Measurements from ENCODE around the gene TRAPPC2B.

The TRAPPC2B gene

GRCh38 chr19:57362997-57363687, at the start of gene TRAPPC2B, which contains the start of gene ZNF547:
Gene TRAPPC2B, plus strand, starts transcription at chr19:57363551. Its CDS starts 1,283 bp downstream, at chr19:57364834.
Gene ZNF547, plus strand, starts transcription at chr19:57363551. Its CDS starts 5,005 bp downstream, at chr19:57368556.
- DNase-seq (ENCODE audit: low read depth), result peak; percentile 96

- DNase-seq (ENCODE audit: low read depth), result no peak
Observed at GRCh38 chr19:57314146-57314545, 49.2 kb upstream of the TRAPPC2B start.

DNA sequence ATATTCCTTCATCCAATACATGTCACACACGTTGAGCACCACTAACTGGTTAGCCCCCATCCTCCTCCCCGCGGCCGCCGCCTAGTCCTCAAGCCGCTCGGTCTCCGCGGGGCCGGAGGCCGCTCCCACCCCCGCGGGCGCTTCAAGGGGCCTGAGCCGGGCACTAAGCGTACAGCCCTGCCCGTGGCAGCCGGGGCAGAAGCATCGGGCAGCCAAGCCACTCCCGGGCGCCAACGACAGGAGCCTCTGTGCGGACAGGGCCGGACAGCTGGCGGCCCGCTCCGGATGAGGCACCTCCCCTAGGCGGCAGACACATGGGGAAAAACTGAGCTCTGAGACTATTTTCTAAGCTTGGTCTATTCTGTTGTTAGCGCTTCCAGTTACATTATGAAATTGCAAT, 45.8 kb upstream of the TRAPPC2B start:
- DNase-seq (ENCODE audit: low read depth), result no peak

DNA sequence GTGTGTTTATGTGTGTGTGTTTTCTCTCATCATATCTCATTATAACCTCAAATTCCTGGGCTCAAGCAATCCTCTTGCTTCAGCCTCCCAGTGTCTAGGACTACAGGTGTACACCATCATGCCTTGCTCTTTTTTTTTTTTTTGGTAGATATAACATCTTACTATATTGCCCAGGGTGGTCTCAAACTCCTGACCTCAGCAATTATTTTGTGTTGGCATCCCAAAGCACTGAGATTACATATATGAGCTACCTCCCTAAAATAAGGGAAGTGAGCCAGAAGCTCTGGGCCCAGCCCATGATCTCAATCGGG, 43.5 kb upstream of the TRAPPC2B start:
- no peak for DNase-seq (ENCODE audit: low read depth)

DNA sequence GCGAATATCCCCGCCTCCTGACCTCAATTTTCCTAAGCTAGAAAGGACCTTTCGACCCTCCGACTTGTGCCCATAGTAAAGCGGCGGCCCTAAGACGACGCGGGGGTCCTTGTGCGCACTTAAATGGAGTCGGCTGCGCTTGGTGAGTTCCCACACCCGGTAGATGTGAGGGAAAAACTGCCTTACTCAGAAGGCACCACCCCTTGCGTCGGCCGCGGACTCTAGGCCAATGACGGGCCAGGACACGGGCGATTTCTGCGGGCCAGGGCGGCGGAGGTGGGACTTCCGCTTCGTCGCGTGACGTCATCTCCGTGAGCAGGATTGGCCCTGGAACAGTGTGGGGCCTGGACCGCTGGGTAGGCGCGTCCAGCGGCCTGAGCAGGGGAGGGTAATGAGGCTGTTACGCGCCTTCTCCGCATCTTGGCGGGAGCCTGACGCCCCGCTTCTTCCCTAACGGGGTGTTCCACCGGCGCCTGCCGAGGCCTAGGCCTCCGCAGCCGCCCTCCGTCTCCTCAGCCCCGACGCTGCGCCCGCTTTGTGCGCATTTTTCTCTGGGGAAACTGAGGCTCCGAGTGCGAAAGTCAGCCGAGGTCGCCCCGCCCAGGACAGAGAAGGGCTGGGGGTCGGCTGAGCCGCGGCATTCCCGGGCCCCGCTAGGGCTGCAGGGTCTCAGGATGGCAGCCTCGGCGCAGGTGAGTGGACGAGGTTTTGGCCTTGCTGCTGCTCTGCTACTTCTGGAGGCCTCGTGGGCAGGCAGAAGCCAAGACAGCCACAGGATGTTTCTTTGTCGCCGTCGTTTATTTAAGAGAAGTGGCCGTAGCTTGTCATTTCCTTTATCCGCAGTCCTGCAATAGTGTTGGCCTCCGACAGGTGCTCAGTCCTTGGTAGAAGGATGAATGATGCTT, 42.9 kb upstream of the TRAPPC2B start, which contains the start of gene ZNF543:
Gene ZNF543 (plus strand): TSS at position 293 of the 905 bp plus-strand sequence. CDS start 382 bp downstream, at position 675.
- DNase-seq (ENCODE audit: low read depth), result peak; percentile 81

DNA sequence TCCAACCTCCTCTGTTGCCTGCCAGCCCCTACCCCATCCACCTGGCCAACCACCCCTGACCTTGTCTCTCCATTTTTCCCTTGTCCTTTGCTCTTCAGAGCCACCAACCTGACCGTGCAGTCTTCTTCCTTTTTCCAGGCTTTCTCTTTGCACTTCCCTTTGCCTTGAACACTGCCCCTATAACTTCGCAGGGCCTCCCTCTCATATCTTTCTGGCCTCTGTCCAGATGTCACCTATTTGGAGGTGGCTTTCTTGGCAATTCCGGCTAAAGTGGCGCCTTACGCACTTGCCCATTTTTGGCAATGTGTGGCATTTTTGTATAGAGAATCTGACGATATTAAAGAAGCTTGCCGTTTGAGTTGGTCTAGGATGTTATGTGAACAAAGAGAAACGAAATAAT, 42.2 kb upstream of the TRAPPC2B start:
- no peak for DNase-seq (ENCODE audit: low read depth)

DNA sequence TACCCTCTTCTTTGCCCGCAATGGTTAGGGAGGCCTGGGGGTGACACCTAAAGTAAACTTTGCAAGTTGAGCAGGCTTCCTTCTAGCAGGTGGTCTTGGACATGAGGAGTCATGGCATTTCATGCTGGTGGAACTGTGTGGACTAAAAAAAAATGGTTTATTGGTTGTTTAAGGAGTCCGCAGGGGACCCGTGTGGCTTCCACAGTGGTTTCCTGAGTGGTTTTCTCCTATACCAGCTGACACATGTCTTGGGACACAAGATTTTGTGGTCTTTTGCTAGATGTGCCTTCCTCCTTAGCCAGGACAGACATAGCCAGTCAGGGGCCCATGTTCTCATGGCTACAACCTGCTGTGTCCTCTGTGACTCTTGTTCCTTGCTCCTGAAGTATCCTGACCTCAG, 41.6 kb upstream of the TRAPPC2B start:
- no peak for DNase-seq (ENCODE audit: low read depth)

DNA sequence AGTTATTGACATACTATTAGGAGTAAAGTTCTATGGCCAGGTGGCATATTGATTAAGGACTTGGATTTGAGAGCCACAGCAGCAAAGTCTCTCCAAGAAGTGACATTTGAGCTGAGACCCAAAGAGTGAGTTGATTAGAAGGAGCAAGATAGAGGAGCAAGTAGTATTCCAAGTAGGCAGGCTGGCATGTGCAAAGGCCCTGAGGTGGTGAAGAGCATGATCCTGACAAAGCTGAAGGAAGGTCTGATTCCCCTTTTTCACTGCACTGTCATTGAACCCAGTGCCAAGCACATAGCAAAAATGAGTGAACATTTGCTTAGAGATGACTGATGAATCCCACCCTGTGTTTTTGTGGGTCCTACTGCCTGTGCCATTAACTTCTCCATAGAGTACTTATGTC, 38.4 kb upstream of the TRAPPC2B start:
- DNase-seq (ENCODE audit: low read depth), result no peak

- DNase-seq (ENCODE audit: low read depth), result no peak
Observed at GRCh38 chr19:57327993-57328392, 35.4 kb upstream of the TRAPPC2B start.

GRCh38 chr19:57334191-57334590, 29.2 kb upstream of the TRAPPC2B start:
- DNase-seq (ENCODE audit: low read depth), result no peak

GRCh38 chr19:57338877-57339276, 24.5 kb upstream of the TRAPPC2B start:
- no peak for DNase-seq (ENCODE audit: low read depth)

- no peak for DNase-seq (ENCODE audit: low read depth)
Observed at GRCh38 chr19:57342582-57342981, 20.8 kb upstream of the TRAPPC2B start.

DNA sequence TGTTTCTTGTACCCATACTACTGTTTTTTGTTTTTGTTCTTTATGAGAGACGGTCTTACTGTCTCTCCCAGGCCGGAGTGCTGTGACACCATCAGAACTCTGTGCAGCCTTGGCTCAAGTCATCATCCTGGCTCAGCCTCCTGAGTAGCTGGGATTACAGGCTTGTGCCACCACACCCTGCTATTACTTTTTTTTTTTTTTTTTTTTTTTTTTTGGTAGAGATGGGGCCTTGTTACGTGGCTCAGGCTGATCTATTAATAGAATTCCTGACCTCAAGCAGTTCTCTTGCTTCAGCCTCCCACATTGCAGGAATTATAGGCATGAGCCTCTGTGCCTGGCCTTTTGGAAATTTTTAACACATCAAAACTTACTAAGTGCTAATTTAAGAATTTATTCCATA, 15.2 kb upstream of the TRAPPC2B start:
- DNase-seq (ENCODE audit: low read depth), result no peak

GRCh38 chr19:57350877-57351805, 12.2 kb upstream of the TRAPPC2B start, which contains the start of gene ZNF304:
Gene ZNF304, plus strand, starts transcription at chr19:57351271. Its CDS starts 394 bp downstream, at chr19:57351665.
- DNase-seq (ENCODE audit: low read depth), result peak; percentile 65

DNA sequence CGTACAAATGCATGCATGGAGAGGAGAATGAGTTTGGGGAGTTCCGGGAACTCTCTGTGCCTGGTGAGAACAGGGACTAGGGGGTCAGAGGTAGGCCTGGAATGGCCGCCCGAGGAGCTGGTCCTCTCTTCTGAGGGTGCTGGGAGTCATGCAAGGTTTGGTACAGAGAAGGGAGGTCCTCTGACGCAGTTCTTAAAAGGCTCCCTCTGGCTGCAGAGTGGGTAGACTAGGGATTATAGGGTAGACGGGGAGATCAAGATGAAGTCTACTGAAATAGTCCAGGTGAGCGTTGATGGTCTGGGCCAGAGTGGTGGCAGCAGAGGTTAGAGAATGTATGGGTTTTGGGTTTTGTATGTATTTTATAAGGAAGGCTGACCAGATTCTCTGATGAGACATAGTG, 11.5 kb upstream of the TRAPPC2B start:
- no peak for DNase-seq (ENCODE audit: low read depth)

DNA sequence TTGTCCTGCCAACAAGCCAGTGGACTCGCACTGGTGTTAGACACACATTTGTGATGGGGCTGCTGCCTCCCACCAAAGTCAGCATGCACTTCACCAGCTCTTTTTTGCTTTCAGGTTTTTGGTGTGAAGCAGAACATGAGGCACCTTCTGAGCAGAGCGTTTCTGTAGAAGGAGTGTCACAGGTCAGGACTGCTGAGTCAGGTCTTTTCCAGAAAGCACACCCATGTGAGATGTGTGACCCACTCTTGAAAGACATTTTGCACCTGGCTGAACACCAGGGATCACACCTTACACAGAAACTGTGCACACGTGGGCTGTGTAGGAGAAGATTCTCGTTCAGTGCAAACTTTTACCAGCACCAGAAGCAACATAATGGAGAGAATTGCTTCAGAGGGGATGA, 7.4 kb upstream of the TRAPPC2B start:
- DNase-seq (ENCODE audit: low read depth), result no peak

DNA sequence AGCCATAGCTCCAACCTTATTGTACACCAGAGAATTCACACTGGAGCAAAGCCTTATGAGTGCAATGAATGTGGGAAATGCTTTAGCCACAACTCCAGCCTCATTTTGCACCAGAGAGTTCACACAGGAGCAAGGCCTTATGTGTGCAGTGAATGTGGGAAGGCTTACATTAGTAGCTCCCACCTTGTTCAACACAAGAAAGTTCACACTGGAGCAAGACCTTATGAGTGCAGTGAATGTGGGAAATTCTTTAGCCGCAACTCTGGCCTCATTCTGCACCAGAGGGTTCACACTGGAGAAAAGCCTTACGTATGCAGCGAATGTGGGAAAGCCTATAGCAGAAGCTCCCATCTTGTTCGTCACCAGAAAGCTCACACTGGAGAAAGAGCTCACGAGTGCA, 5.9 kb upstream of the TRAPPC2B start:
- no peak for DNase-seq (ENCODE audit: low read depth)

DNA sequence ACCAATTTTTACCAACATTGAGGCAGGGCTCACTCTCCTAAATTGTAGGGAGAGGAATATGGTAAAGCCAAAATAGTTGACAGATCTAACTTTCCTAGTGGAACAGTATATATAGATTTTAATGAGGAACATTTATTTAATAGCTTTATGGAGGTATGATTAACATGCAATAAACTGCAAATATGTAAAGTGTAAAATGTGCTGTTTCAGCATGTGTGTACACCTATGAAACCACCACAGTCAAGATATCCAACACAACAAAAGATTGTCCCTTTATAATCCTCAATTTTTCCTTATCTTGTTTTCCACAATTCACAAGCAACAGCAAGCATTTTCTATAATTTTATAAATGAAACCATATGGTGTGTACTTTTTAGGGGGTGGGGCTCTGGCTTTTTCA, 4.1 kb upstream of the TRAPPC2B start:
- no peak for DNase-seq (ENCODE audit: low read depth)

GRCh38 chr19:57362419-57362818, 932 bp upstream of the TRAPPC2B start:
- DNase-seq (ENCODE audit: low read depth), result no peak

DNA sequence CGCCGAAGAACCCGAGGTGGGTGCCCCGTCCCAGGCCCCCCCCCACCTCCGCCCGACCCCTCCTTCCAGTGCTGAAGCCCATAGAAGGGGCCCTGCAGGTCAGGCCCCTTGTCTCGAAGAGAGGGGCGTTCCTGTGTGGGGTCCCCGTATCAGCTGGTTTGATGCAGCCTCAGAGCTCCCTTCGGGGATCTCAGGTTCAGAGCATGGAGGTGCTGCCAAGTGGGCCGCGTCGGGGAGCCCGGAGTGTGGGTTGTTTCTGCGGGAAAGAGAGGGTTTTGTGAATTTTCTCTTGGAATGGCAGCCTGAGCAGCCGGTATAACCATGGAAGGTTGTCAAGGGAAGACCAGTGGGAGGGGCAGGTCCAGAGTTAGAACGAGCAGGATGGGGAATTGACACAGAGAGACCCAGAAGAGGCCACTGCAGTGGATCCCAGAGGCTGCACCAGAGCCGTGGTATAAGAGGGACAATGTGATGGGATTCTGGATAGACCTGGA, 384 bp downstream of the TRAPPC2B start:
- DNase-seq (ENCODE audit: low read depth), result no peak

- no peak for DNase-seq (ENCODE audit: low read depth)
Observed at GRCh38 chr19:57366776-57367175, 3.4 kb downstream of the TRAPPC2B start.

DNA sequence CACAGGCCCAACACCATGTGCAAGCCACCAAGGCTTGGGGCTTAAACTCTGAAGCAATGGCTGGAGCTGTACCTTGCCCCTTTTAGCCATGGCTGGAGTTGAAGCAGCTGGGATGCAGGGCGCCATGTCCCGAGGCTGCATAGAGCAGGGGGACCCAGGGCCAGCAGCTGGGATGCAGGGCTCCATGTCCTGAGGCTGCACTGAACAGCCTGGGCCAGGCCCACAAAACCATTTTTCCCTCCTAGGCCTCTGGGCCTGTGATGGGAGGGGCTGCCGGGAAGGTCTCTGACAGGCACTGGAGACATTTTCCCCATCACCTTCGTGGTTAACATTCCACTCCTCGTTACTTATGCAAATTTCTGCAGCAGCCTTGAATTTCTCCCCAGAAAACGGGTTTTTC, 10.8 kb downstream of the TRAPPC2B start:
- no peak for DNase-seq (ENCODE audit: low read depth)
